GM23248 (cell line): ENCODE measurements around the gene ZNF507. TPM values are rescaled to one million over a fixed set of nuclear protein-coding genes. Genes with fewer than 3 reads are reported as not detected.

ENCODE experiments used
- DNase-seq: peaks from one replicate; pipeline ENCODE4 v3.0.0-alpha.2; 2015
- H2AFZ ChIP-seq: fragments of 200-600 bp; sonication (generic); 2 replicates; pipeline ENCODE4 v1.6.1; 2016; ENCODE audit warnings: antibody characterized with exemption
- H3F3A ChIP-seq: fragments of 200-600 bp; sonication (generic); 2 replicates; pipeline ENCODE4 v1.6.1; 2016; ENCODE audit warnings: mild to moderate bottlenecking, antibody characterized with exemption, mixed run types; ENCODE audit not compliant: insufficient read depth
- H3K27ac ChIP-seq: fragments of 200-600 bp; sonication (generic); 2 replicates; pipeline ENCODE4 v1.5.1; 2016; ENCODE audit warnings: mild to moderate bottlenecking
- H3K27me3 ChIP-seq: fragments of 200-600 bp; sonication (generic); replicated peaks from 2 replicates; pipeline ENCODE4 v1.6.1; 2016; ENCODE audit warnings: mild to moderate bottlenecking; ENCODE audit not compliant: insufficient read depth
- H3K36me3 ChIP-seq: fragments of 200-600 bp; sonication (generic); 2 replicates; pipeline ENCODE4 v1.6.1; 2016; ENCODE audit warnings: low read depth, mild to moderate bottlenecking
- H3K4me1 ChIP-seq: fragments of 200-600 bp; sonication (generic); 2 replicates; pipeline ENCODE4 v1.6.1; 2016; ENCODE audit warnings: mild to moderate bottlenecking; ENCODE audit not compliant: insufficient read depth
- H3K4me2 ChIP-seq: fragments of 200-600 bp; sonication (generic); one replicate; pipeline ENCODE4 v1.6.1; 2016; ENCODE audit warnings: mild to moderate bottlenecking; ENCODE audit not compliant: unreplicated experiment
- H3K4me3 ChIP-seq: fragments of 200-600 bp; sonication (generic); 2 replicates; pipeline ENCODE4 v1.5.1; 2016; ENCODE audit warnings: mild to moderate bottlenecking
- H3K79me2 ChIP-seq: fragments of 200-600 bp; sonication (generic); 2 replicates; pipeline ENCODE4 v1.6.1; 2016; ENCODE audit warnings: mild to moderate bottlenecking; ENCODE audit not compliant: insufficient read depth
- H3K9ac ChIP-seq: fragments of 200-600 bp; sonication (generic); 2 replicates; pipeline ENCODE4 v1.6.1; 2016; ENCODE audit warnings: mild to moderate bottlenecking
- H3K9me2 ChIP-seq: fragments of 200-600 bp; sonication (generic); 2 replicates; pipeline ENCODE4 v1.6.1; 2016; ENCODE audit warnings: mixed run types, mild to moderate bottlenecking, moderate library complexity; ENCODE audit not compliant: insufficient read depth
- H3K9me3 ChIP-seq: fragments of 200-600 bp; sonication (generic); one replicate; pipeline ENCODE4 v1.6.1; 2017; ENCODE audit warnings: low read depth
- H4K20me1 ChIP-seq: fragments of 200-600 bp; sonication (generic); 2 replicates; pipeline ENCODE4 v1.6.0; 2016; ENCODE audit not compliant: insufficient read depth
- EZH2 ChIP-seq: fragments of 200-600 bp; sonication (generic); IDR thresholded peaks from 2 replicates; pipeline ENCODE4 v1.6.1; 2018; ENCODE audit warnings: antibody characterized with exemption, mild to moderate bottlenecking; ENCODE audit not compliant: insufficient read depth, poor library complexity, severe bottlenecking
- EZH2phosphoT487 ChIP-seq: fragments of 200-600 bp; sonication (generic); IDR thresholded peaks from 2 replicates; pipeline ENCODE4 v1.6.1; 2018; ENCODE audit warnings: antibody characterized with exemption, moderate library complexity, mild to moderate bottlenecking, low read depth; ENCODE audit not compliant: insufficient read depth
- WGBS, 2 experiments: methylation state at CpG; one replicate each; pipeline ENCODE4 v1.1.6; 2015 to 2017; ENCODE audit warnings: low lambda C conversion rate in 2 of 2, low coverage in 1 of 2; ENCODE audit errors: missing lambda C conversion rate in 2 of 2; 5-methylcytosine and 5-hydroxymethylcytosine counted together
- in situ Hi-C: fragments of 300-500 bp; cut with MboI; formaldehyde crosslinking; loops from 2 replicates; pipeline ENCODE4 v1.15.0; 2020
- polyA plus RNA-seq: library from polyadenylated mRNA; unstranded; fragments of >200 nt; fragmentation: Nextera tagmentation; extraction: Ambion mirVana; gene quantifications from 2 replicates; pipeline ENCODE4 v1.2.1, GENCODE V29; 2016
- total RNA-seq: library from RNA; depleted of rRNA; stranded (reverse); fragments of >200 nt; shearing (Covaris generic); gene quantifications from 2 replicates; pipeline ENCODE4 v1.2.3, GENCODE V29; 2014

ZNF507 gene
- total and polyA plus RNA-seq, 2 experiments from 2014 or later = 4.9 to 5.2 TPM

GRCh38 chr19:32396046-32396652, 50.7 kb downstream of the ZNF507 start:
- TF ChIP-seq EZH2 = no peak
- TF ChIP-seq EZH2phosphoT487 = no peak
- WGBS, 2 experiments = 66 to 81% methylated on average over 6 of the region's 6 CpGs

GRCh38 chr19:32397671-32398101, 52.3 kb downstream of the ZNF507 start:
- Histone ChIP-seq H2AFZ (no peak overlapping the region), H3K79me2 (no peaks in the 10 kb centered on the region), H3K9me2 (no peaks in the 10 kb centered on the region), H3F3A (0 out of 2 replicates have a peak, but pooled peaks cover 10% of the 10 kb centered on the region), H3K9me3 (no peaks in the 10 kb centered on the region), H3K4me3 (no peak overlapping the region), H3K27ac (peak overlapping the region; percentile 29; the same call in 1 of the 2 replicates), H3K4me2 (no peak overlapping the region), H3K4me1 (peaks cover 5% of the 10 kb centered on the region), H3K27me3 (no peaks in the 10 kb centered on the region), H3K36me3 (no peaks in the 10 kb centered on the region), H4K20me1 (no peaks in the 10 kb centered on the region), H3K9ac (no peak overlapping the region)
- peak; percentile 87 for DNase-seq
- in situ Hi-C loops = no loop called here
- TF ChIP-seq EZH2 (no peak), EZH2phosphoT487 (no peak)
- 48 to 49% methylated on average over 5 of the region's 5 CpGs for WGBS, 2 experiments

More at GRCh38 chr19:32396046-32396652, 50.7 kb downstream of the ZNF507 start:
- no peaks in the 10 kb centered on the region for H3K9me2 ChIP-seq
- H3K4me1 ChIP-seq = peaks cover 5% of the 10 kb centered on the region
- no peaks in the 10 kb centered on the region for H3K79me2 ChIP-seq
- H3K36me3 ChIP-seq = no peaks in the 10 kb centered on the region
- in situ Hi-C loops = no loop called here
- no peak overlapping the region for H3K9ac ChIP-seq
- H3F3A ChIP-seq = 0 out of 2 replicates have a peak, but pooled peaks cover 10% of the 10 kb centered on the region
- H4K20me1 ChIP-seq = no peaks in the 10 kb centered on the region
- H3K4me2 ChIP-seq = no peak overlapping the region
- H3K9me3 ChIP-seq = no peaks in the 10 kb centered on the region
- H2AFZ ChIP-seq = no peak overlapping the region
- no peak for DNase-seq
- H3K27me3 ChIP-seq = no peaks in the 10 kb centered on the region
- H3K4me3 ChIP-seq = no peak overlapping the region
- no peak overlapping the region for H3K27ac ChIP-seq

GRCh38 chr19:32401992-32402391, 56.6 kb downstream of the ZNF507 start:
- no peaks in the 10 kb centered on the region for H3K9me2 ChIP-seq
- H3F3A ChIP-seq = 0 out of 2 replicates have a peak, but pooled peaks cover 14% of the 10 kb centered on the region
- peaks cover 23% of the 10 kb centered on the region for H3K79me2 ChIP-seq
- in situ Hi-C loops = no loop called here
- no peak overlapping the region for H2AFZ ChIP-seq
- no peaks in the 10 kb centered on the region for H4K20me1 ChIP-seq
- no peak overlapping the region for H3K27ac ChIP-seq
- no peaks in the 10 kb centered on the region for H3K36me3 ChIP-seq
- 100% methylated on average over 1 of the region's 1 CpG for WGBS, 2 experiments
- no peak for TF ChIP-seq EZH2phosphoT487
- no peak for TF ChIP-seq EZH2
- peaks cover 12% of the 10 kb centered on the region for H3K4me1 ChIP-seq
- no peak for DNase-seq
- no peak overlapping the region for H3K4me2 ChIP-seq
- no peak overlapping the region for H3K4me3 ChIP-seq
- H3K9ac ChIP-seq = no peak overlapping the region
- H3K27me3 ChIP-seq = no peaks in the 10 kb centered on the region
- no peaks in the 10 kb centered on the region for H3K9me3 ChIP-seq

- Histone ChIP-seq H3F3A (0 out of 2 replicates have a peak, but pooled peaks cover 8% of the 10 kb centered on the region), H3K79me2 (peaks cover 23% of the 10 kb centered on the region), H3K4me1 (peaks cover 10% of the 10 kb centered on the region; the same call in 1 of the 2 replicates), H3K9me3 (no peaks in the 10 kb centered on the region), H3K4me2 (peak overlapping the region; percentile 96), H4K20me1 (no peaks in the 10 kb centered on the region), H3K9me2 (no peaks in the 10 kb centered on the region), H3K9ac (no peak overlapping the region), H3K36me3 (no peaks in the 10 kb centered on the region), H3K27ac (no peak overlapping the region), H2AFZ (no peak overlapping the region), H3K4me3 (no peak overlapping the region), H3K27me3 (no peaks in the 10 kb centered on the region)
- DNase-seq = no peak
- 95 to 99% methylated on average over 5 of the region's 5 CpGs for WGBS, 2 experiments
- no peak for TF ChIP-seq EZH2
- TF ChIP-seq EZH2phosphoT487 = no peak
- in situ Hi-C loops = no loop called here
Observed at GRCh38 chr19:32403291-32403995, 58.0 kb downstream of the ZNF507 start.
